DMS153 treated with DMSO at 0.1 percent for 48 hours (cell line): ENCODE measurements around the gene TMEM253.

Experiments
- DNase-seq: peaks from one replicate; lab custom pipeline; 2025; ENCODE audit not compliant: unreplicated experiment; lab: John Stamatoyannopoulos, UW

TMEM253 gene

DNA sequence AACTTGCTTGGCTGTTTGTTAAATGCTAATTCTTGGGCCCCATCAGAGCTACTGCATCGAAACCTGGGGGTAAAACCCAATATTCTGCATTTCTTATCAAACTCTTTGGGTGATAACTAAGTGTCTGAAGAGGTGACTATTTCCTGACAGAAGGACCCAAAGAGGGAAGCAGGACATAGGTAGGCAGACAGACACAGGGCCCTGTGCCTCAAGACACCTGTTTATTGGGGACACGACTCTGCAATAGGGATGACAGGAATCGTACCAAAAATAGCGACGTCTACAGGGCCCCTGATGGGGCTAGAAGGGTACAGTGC lies 11.0 kb upstream of the TMEM253 start:
- no peak for DNase-seq

DNA sequence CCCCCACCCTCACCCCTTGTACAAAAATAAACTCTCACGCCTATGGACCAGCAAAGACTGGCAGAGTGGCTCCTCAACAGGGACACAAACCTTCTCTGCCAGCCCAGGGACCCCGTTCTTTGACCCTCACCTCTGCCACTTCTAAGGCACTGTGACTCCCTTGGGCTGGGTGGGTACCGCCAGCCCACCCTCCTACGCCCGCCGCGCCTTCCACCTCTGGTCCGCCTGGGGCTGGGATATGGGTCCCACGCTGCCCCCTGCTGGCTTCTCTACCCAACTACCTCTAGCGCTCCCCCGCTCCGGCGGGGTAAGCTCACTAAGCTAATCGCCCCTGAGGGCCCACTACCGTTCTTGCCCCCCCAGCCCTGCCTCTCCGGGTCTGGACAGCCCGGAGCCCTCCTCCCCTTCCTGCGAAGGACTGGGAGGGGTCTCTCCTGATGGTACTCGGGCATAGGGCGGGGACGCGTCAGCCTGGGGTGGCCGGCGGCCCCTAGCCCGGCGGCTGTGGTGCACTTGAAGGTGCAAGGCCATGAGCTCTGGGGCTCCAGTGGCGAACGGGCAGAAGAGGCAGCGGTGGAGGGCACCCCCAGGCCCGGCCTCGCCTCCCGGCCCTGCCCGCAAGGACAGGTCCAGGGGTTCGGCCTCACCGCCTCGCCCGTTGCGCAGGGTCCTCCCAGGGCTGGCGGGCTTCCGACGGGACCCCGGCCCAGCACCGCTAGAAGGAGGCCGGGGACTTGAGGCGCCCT lies 10.5 kb upstream of the TMEM253 start:
- DNase-seq, result no peak

DNA sequence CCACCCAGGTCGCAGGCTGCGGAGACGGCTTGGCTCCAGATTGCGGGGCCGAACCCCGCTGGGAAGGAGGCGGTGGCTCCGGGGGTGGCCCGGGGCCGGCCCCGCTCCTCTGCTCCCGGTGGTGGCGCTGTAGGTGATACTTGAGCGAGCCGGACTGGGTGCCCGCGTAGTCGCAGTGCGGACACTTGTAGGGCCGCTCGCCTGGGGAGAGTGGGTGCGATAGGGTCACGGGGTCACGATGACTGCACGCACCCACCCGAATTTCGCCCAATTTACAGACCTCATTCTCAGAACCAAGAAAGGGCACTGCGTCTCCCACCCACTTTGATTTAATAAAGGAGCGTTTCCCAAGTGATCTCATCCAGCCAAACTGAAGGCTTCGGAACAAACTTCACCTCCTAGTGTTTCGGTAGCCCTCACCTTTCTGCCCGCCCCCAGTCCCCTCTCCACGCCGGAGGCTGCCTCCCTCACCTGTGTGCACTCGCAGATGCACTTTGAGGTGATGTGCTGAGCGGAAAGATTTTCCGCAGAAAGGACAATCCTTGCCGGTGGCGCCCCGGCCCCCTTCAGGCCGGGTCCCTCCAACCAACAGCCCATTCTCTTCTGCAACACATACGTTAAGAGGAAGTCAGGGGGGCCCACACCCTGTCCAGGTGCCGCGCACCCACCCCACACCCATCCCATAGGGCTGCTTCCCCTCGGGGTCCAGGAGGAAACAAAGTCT lies 9.8 kb upstream of the TMEM253 start:
- no peak for DNase-seq

DNA sequence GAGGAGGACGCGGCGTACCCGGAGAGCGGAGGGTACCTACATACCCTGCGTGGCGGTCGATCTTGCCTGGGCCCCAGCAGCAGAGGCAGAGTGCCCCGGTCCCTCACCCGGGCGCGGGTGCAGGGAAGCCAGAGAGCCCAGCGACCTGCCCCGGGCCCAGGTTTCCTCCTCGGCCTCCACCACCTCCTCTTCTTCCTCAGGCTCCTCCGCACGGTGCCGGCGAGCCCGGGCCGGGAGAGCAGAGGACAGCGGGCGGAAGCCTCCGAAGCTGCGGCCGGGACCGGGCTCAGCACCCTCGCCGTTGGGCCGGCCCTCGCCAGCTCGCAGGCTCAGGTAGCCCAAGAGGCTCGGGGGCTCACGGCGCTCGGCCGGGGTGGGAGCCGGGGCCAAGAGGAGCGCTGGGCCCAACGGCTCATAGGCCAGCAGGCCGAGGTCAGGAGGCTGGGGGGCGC lies 9.0 kb upstream of the TMEM253 start:
- DNase-seq, result no peak

DNA sequence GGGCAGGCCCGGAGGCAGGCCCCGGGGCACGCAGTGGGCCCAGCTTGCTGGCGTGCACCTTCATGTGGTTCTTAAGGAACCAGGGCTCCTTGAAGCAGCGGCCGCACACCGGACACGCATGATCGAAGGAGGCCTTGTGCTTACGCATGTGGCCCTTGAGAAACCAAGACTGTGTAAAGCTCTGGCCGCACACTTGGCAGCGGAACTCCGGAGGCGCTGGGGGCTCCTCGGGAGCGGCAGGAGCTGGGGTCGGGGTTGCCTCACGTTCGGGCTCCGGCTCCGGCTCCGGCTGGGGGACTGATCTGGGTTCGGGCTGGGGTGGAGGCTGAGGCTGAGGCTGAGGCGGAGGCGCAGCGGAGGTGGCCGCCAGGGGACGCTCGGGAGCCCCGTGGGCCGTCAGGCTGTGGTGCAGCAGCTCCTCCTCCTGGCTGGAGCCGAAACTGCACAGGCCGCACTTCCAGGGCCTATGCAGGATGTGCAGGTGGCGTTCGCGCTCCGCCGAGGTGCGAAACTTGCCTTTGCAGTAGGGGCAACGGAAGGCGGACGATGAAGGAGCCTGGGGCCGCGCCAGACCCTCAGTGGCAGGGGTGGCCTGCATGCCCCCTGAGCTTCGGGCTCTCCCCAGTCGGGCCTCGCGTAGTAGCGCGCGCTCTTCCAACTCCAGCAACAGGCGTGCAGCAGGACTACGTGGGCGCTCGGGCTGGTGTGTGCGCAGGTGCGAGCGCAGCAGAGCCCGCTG lies 8.4 kb upstream of the TMEM253 start:
- no peak for DNase-seq

DNA sequence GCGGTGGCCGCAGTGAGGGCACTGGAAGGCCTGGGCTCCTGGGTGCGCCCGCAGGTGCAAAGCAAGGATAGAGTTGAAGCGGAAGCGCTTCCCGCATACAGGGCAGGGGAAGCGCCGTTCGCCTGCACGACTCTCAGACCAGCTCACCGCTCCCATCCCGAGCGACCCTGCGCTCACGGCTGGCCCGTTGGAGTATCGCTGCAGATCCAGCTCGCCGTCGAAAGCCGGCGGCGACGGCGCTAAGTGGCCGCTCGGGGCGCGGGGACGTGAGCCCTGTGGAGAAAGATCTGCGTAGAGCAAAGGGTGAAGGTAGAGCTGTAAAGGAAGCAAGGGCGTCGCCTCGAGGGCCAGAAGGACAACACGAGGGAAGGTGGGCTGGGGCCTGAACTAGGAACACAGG lies 7.8 kb upstream of the TMEM253 start:
- DNase-seq, result no peak

DNA sequence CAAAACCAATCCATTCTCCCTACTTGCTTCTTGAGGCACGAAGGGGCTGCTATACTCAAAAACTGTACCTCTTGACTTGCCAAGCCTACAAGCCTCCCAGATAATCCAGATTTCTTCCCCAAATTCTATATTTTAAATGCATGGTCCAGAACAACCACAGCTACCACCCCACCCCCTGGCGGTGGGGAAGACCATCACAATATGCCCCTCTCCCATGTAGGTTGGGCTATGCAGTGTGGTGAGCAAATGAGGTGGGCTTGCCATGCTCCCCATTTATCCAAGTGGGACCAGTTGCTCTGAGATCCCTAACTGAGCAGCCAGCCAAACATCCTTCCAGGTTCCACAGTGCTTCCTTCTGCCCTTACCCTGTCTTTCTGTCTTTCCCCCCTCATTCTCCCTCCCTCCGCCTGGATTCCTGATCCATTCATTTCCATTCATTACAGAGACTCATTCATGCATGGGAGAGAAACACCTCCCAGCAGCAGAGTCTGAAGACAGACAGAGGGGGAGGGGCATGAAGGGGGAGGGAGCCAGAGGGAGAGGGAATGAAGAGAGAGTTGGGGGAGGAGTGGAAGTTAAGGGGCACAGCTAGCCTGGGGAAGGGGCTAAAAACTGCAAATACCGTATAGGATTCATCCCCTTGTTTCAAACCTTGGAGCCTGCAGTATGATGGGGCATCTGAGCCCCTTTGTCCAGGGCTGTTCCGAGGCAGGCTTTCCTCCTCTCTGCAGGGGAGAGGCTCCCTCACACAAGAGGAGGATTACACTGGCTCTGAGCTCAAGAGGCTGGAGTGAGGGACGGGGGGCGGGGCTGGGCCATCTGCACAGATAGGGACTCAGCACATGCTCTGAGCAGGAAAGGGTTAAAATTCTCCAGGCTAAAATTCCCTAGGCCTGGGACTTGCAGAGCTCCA lies 6.8 kb upstream of the TMEM253 start:
- peak; percentile 18 for DNase-seq

DNA sequence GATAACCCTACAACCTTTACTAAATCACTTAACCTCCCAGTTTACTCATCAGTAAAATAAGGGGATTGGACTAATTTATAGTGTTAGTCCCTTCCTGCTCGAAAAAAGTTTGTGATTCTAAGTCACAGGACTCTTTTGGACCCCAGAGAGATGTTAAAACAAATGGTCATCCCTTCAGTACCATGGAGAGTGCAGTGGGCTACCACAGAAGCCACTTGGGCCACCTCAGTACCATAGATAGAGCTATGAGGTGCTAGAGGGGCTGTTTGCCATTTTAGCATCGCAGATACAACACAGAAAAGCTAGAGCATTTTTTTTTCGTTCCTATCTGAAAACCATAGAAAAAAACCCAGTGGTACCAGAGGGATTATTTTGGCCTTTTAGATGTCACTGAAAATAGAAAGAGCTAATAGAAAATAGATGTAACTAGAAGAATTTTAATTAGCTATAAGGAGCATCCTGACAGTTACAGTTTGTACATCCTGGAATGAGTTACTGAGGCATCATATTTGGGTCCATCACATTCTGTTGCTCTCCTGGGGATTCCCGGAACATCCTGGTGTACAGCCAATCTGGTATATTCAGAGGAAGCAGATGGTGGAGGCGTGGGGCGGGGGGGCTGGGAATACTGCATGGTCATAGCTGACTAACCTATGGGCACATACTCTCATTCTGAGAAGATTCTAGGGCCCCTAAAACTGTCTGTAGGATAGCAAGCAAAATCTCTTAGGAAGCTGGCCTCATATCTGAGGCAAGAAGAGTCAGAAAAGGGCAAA lies 5.2 kb upstream of the TMEM253 start:
- no peak for DNase-seq

DNA sequence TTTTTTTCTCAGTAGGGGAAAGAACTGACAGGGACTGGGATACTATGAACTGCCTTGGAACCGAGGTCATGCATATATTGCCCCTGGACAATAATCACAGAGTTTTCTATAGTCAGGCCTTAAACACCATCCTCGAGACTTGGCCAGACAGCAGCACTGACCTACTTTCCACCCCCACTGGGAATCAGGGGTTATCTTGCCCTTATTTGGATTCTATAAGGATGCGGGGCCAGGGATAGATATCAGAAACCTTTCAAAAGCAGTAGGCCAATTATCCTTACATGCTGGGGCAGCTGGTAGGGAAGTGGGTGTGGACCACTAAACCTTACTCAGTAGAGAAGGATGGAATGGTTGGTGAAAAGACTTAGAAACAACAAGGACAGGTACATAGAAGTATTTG lies 4.4 kb upstream of the TMEM253 start:
- DNase-seq, result no peak

DNA sequence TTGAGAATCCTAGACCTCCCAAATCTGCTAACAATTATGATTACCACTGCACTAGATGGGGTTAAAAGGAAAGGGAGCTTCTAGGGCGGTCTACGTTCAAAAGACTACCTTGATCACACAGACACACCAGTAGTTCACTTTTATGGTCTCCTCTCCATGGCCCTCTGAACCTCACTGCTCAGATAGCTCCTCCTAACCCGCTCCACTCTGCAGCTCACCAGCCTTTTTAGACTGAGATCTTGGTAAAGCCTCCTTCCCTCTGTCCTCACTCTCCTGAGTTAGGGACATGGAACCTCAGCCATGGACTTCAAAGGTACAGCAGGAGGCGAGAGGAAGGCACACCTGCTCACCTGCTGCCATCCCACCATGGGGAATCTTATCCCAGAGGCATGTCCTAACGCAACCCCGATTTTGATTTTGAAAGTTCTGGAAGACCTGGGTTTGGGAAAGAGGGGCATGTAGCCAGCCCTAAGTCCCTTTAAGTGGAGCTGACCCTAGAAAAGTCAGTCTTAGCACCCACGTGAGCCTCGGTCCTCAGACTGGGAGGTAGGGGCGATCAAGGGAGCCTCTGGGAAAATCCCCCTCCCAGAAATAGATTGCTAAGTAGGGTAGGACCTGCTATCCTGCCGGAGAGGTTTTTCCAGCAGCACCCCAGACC lies 3.8 kb upstream of the TMEM253 start:
- no peak for DNase-seq

DNA sequence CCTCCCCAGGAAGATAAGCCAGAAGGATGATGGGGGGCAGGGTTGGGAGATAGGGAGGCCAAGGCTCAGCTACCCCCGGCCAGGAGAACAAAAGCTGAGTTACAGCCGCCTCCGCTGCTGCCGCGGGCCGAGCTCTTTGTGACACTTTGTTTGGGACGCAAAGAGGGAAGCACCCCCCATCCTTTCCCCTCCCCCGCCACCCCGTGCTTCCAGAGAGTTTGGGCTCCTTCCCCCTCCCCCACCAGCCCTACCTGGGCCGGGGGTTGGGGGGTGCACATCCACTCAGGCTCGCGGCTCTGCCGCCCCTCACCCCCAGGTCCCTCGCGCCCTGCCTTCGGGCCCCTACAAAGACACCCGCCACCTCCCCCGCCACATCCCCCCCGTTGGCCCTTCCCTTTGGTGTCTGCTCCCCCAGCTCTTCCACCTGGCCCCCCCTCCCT lies 3.2 kb upstream of the TMEM253 start:
- DNase-seq, result no peak

DNA sequence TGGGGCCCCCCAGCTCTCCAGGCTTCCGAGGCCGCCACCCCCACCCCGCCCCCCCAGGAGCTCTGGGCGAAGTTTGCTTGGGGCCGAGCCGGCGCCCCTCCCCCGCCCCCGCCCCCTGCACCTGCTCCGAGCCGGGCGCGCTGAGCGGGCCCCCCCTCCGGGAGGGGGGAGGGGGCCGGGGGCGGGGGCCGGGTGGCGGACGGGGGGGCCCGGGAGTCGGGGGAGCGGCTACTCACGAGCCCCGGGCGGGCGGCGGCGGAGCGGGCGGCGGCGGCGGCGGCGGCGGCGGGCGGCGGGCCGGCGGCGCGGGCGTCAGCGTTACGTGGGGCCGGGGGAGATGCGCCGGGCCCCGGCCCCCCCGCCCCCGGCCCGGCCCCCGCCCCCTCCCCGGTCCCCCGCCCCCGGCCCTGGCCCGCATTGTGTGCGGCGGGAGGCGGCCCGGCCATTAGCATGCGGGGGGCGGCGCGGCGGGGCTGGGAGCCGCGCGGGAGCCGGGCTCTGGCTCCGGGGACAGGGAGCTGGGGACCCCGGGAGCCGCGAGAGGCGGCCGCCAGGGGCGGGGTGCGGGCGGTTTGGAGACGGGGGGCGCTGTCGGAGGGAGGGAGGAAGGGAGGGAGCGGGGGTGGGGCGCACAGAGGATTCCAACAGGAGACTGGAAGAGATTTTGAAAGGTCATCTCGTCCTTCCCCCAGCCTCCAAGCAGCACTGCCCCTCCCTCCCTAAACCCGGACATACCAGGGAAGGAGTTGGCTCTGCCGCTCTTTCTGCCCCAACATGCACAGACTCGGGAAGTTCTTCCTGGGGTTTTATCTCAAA lies 2.6 kb upstream of the TMEM253 start, which contains the start of gene ZNF219:
TSS of gene ZNF219 (minus strand) at position 580 of the 816 bp plus-strand sequence. CDS start 5,064 bp downstream, outside the sequence.
- no peak for DNase-seq

DNA sequence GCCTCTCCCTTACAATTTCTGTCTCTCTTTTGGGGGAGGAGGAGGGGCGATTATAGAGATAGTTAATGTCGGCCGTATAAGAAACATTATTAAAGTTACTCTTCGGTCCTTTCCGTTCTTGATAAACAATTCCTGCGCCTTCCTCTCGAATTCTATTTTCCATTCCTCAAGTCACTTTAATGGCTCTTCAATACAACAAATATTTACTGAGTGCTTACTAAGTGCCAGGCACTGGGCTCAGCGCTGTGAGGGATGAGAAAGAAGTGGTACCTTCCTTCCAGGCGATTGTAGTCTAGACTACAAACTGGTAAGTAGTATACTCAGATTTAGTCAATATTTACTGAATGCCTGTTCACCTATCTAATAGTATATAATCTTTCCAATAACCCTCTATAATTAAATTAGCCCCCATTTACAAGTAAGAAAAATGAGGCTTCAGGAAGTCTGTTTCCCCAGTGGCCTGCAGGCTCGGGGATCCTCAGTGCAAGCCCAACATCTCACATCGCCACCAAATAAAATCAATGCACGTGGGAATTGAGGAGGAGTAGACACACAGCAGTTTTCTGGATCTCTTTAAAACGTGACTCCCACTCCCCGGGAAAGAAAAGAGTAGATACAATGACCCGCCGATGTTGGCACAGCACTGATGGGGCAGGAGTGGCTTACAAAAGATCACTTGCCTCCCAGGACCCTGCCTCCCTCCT lies 1.8 kb upstream of the TMEM253 start:
- no peak for DNase-seq

DNA sequence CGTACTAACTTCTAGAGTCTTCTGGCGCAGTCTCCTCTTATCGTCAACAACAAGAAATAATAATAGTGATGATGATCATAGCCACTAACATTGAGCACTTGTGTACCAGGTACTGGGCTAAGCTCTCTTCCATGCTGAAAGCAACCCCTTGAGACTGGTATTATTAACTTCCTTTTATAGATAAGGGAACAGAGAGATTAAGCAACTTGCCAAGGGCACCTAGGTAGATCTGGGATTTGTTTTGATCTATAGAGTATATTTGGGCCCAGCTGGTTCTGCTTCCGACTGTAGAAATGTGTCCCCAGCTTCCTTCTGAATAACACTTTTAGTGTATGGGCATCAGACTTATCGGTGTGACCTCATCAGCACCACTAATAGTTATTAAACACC lies 1.3 kb upstream of the TMEM253 start:
- DNase-seq, result no peak

DNA sequence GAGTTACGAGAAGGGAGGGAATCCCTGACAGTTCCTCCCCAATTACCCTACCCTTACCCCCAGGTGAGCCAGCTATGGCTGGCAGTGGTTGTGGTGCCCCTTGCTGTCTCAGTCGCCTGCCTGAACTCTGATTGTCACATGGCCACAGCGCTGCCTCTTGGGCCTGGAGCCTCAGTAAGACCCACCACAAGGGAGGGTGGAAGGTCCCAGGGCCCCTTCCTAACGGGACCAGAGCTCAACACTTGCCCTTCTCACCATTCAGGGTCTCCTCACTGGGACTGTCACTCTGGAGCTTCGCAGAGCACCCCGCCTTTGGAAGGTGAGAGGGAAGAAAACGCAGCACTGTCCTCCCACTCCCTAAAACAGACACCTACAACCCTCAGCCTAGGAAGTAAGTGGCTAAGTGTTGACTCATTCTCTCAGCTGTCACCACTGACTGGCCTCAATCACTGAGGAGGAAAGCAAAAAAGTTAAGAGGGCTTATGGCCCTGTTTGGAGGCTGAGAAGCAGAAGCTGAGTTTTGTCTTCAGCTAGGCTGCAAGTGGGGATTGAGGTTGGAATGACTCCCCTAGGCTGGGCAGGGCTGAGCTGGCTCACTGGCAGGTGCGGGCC lies 1.0 kb downstream of the TMEM253 start:
- DNase-seq, result no peak

DNA sequence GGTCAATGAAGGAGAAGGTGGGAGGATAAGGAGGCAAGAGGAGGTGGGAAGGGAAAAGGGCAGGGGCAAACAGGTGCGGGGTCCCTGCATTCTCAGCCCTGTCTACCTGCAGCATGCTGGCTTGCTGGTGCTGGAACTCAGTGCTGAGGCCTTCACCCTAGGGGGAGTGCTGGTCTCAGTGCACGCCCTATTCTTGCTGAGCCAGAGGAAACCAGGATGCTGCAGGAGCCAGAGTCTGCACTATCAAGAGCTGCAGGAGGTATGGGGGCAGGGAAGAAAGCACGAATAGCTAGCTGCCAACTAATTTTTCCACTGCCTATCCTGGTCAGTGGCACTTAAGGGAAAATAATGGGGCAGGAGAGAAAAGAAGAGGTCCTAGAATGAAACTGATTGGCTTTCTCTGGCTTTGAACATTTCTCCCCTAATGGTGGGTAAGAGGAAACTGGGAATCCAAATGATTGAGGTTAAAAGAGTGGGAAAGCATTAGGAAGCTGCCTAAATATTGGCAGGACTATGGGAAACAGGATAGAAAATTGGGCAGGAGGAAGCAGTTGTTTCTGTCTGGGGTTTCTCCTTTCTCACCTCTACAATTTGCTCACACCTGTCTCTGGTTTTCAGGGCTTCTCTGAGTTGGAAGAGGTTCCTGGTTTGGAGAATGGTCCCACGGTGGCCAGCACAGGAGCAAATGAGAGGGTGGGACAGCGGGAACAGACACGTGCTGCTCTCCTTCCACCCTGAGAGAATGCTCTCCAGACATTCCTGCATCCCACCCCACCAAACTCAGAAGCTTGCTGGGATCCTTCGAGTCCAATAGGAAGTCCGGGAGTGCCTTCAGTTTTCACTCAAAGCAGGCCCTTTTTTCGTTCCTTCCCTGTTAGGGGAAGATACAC lies 1.9 kb downstream of the TMEM253 start:
- DNase-seq, result peak; percentile 33

DNA sequence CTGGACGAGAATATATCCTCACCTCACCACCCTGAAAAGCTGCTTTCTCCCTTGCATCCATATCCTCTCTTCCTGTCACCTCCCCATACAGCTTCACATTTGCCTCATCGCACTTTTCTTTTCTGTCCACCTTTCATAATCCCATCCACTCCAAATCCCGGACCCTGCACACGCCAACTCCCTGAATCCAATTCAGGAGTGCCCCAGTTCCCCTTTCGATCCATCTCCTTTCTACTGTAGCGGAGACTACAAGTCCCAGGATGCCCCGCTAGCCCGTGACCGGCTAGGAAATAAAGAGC lies 2.5 kb downstream of the TMEM253 start:
- DNase-seq, result no peak
